K562 (cell line): ENCODE results near the gene HSF4. TPM values are rescaled to one million over a fixed set of nuclear protein-coding genes. Genes with fewer than 3 reads are reported as not detected.

ENCODE experiments used
- BHLHE40 ChIP-seq: IDR thresholded peaks from 2 replicates; pipeline ENCODE4 v1.6.1; 2011; ENCODE audit warnings: low read length, improper control_type of control experiment
- BRF1 ChIP-seq: IDR thresholded peaks from 3 replicates; pipeline ENCODE4 v1.6.1; 2011; ENCODE audit warnings: borderline replicate concordance, mild to moderate bottlenecking; ENCODE audit not compliant: insufficient read length; ENCODE audit errors: extremely low read depth
- GABPA ChIP-seq: fragments of 200-800 bp; sonication (Bioruptor generic); conservative IDR thresholded peaks from 2 replicates; pipeline ENCODE4 v1.6.1; 2016; ENCODE audit warnings: low read depth, missing genetic modification characterization, missing compliant biosample characterization
- YBX1 ChIP-seq: fragments of 450-650 bp; IDR thresholded peaks from 2 replicates; pipeline ENCODE4 v1.7.1; 2016; ENCODE audit warnings: mild to moderate bottlenecking
- ZBED1 ChIP-seq: IDR thresholded peaks from 2 replicates; pipeline ENCODE4 v1.6.1; 2014
- ZNF316 ChIP-seq: fragments of 450-650 bp; IDR thresholded peaks from 2 replicates; pipeline ENCODE4 v1.6.1; 2016
- polyA plus RNA-seq, 8 experiments: library from polyadenylated mRNA; depleted of rRNA in 4 of 8; stranded (reverse) in 5 of 8; unstranded in 3 of 8; fragments of >200 nt; fragmentation: Nextera tagmentation in 2 of 8; fragmentation: Illumina TruSeq in 1 of 8; extraction: Ambion mirVana in 2 of 8; extraction: Trizol in 1 of 8; gene quantifications; 2 replicates each; pipeline versions ENCODE4 v1.2.1 to v1.2.3, GENCODE V29; 2011 to 2014; ENCODE audit warnings: inconsistent platforms in 1 of 8, missing spikeins in 1 of 8
- total RNA-seq, 7 experiments: library from RNA; depleted of rRNA in 6 of 7; stranded (reverse); fragments of >200 nt in 6 of 7; fragmentation: Illumina TruSeq in 2 of 7; extraction: Trizol in 2 of 7; gene quantifications; 2 replicates each; pipeline versions ENCODE4 v1.2.1 to v1.2.3, GENCODE V29; 2011 to 2021; ENCODE audit warnings: low replicate concordance in 1 of 7
- TF ChIP-seq, protein P1 (sequence below): sonication (generic); formaldehyde crosslinking; IDR thresholded peaks from 2 replicates; pipeline ENCODE4 v1.8.0; 2022; ENCODE audit warnings: mild to moderate bottlenecking, missing genetic modification reagents
- TF ChIP-seq, protein P2 (sequence below): fragments of 450-650 bp; IDR thresholded peaks from 2 replicates; pipeline ENCODE4 v1.6.1; 2016; ENCODE audit warnings: mild to moderate bottlenecking, moderate library complexity
- TF ChIP-seq, protein P3 (sequence below): fragments of 450-650 bp; IDR thresholded peaks from 2 replicates; pipeline ENCODE4 v1.6.1; 2018; ENCODE audit warnings: mild to moderate bottlenecking, low read depth; ENCODE audit not compliant: partially characterized antibody

The HSF4 gene
- total and polyA plus RNA-seq, 9 of the 15 experiments (the other 6 are each of a cell fraction or from before 2014, with no cell fraction given), result 0.50 to 35.4 (median 8.8) TPM; not detected in 1

DNA sequence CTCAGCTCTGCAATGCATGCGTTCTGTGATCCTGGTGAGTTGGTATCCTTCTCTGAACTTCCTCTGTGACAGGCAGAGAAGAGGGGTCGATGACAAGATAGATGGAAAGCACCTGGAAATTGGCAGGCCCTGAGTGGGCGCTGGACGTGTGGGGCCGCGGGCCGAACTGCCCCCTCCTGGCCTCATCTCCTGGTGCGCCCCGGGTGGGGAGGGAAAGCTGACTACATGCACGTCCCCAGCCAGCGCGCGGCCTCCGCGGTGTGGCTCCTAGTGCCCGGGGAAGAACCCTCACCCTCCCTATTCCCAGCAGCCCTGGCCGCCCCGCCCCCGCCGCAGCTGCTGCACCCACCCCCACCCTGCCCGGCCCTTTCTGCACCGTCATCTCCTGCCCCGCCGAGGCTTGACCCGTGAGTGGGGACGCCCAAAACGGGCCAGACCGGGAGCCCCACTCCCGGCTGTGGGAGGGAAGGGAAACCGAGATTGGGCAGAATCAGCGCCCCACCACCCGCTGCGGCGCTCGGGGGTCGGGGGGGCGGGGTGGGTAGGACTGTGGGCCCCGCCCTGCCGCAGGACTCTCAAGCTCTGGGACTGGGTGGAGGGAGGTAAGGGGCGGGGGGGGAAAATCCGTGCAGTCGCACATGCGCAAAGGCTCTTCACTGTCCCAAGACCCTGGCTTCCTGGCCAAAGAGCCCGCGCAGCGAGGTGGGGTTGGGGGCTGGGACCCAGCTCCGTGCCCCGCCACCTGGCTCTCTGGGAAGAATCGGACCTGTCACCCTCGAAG is 5.8 kb downstream of the HSF4 start, which contains the start of gene NOL3 (continued):
- TF ChIP-seq GABPA (tag) (peak; percentile 44; the same call in 1 of the 2 replicates), BRF1 (no peak), YBX1 (no peak), ZNF316 (peak; percentile 75), ZBED1 (no peak), BHLHE40 (peak; percentile 55)
- TF ChIP-seq, protein P1, sequence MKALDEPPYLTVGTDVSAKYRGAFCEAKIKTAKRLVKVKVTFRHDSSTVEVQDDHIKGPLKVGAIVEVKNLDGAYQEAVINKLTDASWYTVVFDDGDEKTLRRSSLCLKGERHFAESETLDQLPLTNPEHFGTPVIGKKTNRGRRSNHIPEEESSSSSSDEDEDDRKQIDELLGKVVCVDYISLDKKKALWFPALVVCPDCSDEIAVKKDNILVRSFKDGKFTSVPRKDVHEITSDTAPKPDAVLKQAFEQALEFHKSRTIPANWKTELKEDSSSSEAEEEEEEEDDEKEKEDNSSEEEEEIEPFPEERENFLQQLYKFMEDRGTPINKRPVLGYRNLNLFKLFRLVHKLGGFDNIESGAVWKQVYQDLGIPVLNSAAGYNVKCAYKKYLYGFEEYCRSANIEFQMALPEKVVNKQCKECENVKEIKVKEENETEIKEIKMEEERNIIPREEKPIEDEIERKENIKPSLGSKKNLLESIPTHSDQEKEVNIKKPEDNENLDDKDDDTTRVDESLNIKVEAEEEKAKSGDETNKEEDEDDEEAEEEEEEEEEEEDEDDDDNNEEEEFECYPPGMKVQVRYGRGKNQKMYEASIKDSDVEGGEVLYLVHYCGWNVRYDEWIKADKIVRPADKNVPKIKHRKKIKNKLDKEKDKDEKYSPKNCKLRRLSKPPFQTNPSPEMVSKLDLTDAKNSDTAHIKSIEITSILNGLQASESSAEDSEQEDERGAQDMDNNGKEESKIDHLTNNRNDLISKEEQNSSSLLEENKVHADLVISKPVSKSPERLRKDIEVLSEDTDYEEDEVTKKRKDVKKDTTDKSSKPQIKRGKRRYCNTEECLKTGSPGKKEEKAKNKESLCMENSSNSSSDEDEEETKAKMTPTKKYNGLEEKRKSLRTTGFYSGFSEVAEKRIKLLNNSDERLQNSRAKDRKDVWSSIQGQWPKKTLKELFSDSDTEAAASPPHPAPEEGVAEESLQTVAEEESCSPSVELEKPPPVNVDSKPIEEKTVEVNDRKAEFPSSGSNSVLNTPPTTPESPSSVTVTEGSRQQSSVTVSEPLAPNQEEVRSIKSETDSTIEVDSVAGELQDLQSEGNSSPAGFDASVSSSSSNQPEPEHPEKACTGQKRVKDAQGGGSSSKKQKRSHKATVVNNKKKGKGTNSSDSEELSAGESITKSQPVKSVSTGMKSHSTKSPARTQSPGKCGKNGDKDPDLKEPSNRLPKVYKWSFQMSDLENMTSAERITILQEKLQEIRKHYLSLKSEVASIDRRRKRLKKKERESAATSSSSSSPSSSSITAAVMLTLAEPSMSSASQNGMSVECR (CRISPR knock-in tag), result peak; percentile 49; the same call in 1 of the 2 replicates
- TF ChIP-seq, protein P2, sequence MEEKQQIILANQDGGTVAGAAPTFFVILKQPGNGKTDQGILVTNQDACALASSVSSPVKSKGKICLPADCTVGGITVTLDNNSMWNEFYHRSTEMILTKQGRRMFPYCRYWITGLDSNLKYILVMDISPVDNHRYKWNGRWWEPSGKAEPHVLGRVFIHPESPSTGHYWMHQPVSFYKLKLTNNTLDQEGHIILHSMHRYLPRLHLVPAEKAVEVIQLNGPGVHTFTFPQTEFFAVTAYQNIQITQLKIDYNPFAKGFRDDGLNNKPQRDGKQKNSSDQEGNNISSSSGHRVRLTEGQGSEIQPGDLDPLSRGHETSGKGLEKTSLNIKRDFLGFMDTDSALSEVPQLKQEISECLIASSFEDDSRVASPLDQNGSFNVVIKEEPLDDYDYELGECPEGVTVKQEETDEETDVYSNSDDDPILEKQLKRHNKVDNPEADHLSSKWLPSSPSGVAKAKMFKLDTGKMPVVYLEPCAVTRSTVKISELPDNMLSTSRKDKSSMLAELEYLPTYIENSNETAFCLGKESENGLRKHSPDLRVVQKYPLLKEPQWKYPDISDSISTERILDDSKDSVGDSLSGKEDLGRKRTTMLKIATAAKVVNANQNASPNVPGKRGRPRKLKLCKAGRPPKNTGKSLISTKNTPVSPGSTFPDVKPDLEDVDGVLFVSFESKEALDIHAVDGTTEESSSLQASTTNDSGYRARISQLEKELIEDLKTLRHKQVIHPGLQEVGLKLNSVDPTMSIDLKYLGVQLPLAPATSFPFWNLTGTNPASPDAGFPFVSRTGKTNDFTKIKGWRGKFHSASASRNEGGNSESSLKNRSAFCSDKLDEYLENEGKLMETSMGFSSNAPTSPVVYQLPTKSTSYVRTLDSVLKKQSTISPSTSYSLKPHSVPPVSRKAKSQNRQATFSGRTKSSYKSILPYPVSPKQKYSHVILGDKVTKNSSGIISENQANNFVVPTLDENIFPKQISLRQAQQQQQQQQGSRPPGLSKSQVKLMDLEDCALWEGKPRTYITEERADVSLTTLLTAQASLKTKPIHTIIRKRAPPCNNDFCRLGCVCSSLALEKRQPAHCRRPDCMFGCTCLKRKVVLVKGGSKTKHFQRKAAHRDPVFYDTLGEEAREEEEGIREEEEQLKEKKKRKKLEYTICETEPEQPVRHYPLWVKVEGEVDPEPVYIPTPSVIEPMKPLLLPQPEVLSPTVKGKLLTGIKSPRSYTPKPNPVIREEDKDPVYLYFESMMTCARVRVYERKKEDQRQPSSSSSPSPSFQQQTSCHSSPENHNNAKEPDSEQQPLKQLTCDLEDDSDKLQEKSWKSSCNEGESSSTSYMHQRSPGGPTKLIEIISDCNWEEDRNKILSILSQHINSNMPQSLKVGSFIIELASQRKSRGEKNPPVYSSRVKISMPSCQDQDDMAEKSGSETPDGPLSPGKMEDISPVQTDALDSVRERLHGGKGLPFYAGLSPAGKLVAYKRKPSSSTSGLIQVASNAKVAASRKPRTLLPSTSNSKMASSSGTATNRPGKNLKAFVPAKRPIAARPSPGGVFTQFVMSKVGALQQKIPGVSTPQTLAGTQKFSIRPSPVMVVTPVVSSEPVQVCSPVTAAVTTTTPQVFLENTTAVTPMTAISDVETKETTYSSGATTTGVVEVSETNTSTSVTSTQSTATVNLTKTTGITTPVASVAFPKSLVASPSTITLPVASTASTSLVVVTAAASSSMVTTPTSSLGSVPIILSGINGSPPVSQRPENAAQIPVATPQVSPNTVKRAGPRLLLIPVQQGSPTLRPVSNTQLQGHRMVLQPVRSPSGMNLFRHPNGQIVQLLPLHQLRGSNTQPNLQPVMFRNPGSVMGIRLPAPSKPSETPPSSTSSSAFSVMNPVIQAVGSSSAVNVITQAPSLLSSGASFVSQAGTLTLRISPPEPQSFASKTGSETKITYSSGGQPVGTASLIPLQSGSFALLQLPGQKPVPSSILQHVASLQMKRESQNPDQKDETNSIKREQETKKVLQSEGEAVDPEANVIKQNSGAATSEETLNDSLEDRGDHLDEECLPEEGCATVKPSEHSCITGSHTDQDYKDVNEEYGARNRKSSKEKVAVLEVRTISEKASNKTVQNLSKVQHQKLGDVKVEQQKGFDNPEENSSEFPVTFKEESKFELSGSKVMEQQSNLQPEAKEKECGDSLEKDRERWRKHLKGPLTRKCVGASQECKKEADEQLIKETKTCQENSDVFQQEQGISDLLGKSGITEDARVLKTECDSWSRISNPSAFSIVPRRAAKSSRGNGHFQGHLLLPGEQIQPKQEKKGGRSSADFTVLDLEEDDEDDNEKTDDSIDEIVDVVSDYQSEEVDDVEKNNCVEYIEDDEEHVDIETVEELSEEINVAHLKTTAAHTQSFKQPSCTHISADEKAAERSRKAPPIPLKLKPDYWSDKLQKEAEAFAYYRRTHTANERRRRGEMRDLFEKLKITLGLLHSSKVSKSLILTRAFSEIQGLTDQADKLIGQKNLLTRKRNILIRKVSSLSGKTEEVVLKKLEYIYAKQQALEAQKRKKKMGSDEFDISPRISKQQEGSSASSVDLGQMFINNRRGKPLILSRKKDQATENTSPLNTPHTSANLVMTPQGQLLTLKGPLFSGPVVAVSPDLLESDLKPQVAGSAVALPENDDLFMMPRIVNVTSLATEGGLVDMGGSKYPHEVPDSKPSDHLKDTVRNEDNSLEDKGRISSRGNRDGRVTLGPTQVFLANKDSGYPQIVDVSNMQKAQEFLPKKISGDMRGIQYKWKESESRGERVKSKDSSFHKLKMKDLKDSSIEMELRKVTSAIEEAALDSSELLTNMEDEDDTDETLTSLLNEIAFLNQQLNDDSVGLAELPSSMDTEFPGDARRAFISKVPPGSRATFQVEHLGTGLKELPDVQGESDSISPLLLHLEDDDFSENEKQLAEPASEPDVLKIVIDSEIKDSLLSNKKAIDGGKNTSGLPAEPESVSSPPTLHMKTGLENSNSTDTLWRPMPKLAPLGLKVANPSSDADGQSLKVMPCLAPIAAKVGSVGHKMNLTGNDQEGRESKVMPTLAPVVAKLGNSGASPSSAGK, result 0 out of 2 replicates have a peak, but pooled peaks have one; percentile 37
- TF ChIP-seq, protein P3, sequence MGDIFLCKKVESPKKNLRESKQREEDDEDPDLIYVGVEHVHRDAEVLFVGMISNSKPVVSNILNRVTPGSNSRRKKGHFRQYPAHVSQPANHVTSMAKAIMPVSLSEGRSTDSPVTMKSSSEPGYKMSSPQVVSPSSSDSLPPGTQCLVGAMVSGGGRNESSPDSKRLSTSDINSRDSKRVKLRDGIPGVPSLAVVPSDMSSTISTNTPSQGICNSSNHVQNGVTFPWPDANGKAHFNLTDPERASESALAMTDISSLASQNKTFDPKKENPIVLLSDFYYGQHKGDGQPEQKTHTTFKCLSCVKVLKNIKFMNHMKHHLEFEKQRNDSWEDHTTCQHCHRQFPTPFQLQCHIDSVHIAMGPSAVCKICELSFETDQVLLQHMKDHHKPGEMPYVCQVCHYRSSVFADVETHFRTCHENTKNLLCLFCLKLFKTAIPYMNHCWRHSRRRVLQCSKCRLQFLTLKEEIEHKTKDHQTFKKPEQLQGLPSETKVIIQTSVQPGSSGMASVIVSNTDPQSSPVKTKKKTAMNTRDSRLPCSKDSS, result no peak
